HepG2 (cell line): ENCODE data around the gene TAS1R3.

Experiments
- CHD4 ChIP-seq: fragments of 200-600 bp; sonication (generic); IDR thresholded peaks from 2 replicates; pipeline ENCODE4 v1.7.0; 2017; ENCODE audit warnings: mild to moderate bottlenecking, low read length, borderline replicate concordance
- POLR2A ChIP-seq, 2 experiments: IDR thresholded peaks; 2 replicates each; pipeline ENCODE4 v1.6.1; 2011; ENCODE audit warnings: low read depth in 2 of 2, low read length in 2 of 2, mild to moderate bottlenecking in 1 of 2, moderate library complexity in 1 of 2; ENCODE audit not compliant: insufficient read depth in 1 of 2
- POLR2AphosphoS2 ChIP-seq: IDR thresholded peaks from 2 replicates; pipeline ENCODE4 v1.6.1; 2011; ENCODE audit warnings: low read depth, low read length, improper control_type of control experiment
- RARA ChIP-seq: IDR thresholded peaks from 2 replicates; pipeline ENCODE4 v1.6.1; 2016; ENCODE audit warnings: missing genetic modification reagents, missing compliant biosample characterization
- STAG1 ChIP-seq: sonication (generic); formaldehyde crosslinking; IDR thresholded peaks from 2 replicates; pipeline ENCODE4 v1.4.0; 2020; ENCODE audit warnings: missing genetic modification reagents
- ZNF138 ChIP-seq: sonication (generic); formaldehyde crosslinking; IDR thresholded peaks from 2 replicates; pipeline ENCODE4 v1.5.0; 2020; ENCODE audit warnings: mild to moderate bottlenecking, low read depth, missing genetic modification reagents
- TF ChIP-seq, protein P1 (sequence below), 2 experiments: IDR thresholded peaks; 2 replicates each; pipeline ENCODE4 v1.6.1; 2011 to 2012; ENCODE audit warnings: low read length in 2 of 2, borderline replicate concordance in 1 of 2, low read depth in 1 of 2, mild to moderate bottlenecking in 1 of 2, moderate library complexity in 1 of 2

DNA sequence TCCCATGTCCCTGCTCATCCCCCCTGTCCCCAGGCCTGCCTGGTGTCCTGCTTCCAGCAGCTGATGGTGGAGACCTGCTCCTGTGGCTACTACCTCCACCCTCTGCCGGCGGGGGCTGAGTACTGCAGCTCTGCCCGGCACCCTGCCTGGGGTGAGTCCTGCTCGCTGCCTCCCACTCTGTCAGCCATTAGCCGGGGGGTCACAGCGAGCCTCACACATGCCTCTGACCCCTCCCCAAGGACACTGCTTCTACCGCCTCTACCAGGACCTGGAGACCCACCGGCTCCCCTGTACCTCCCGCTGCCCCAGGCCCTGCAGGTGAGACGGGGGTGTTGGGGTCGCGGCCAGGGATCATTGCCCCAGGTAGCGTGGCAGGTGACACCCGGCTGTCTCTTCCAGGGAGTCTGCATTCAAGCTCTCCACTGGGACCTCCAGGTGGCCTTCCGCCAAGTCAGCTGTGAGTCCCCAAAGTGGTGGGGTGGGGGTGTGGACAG, 40.8 kb upstream of the TAS1R3 start:
- TF ChIP-seq STAG1 (CRISPR knock-in tag) (peak; percentile 75), POLR2AphosphoS2 (no peak), POLR2A (IDR thresholded peaks at IDR 0.05; ENCODE audit: insufficient read depth in 1 of 2, low read depth in 2 of 2, low read length in 2 of 2) (no peak), CHD4 (no peak), RARA (no peak), ZNF138 (CRISPR knock-in tag) (no peak)
- TF ChIP-seq, protein P1, sequence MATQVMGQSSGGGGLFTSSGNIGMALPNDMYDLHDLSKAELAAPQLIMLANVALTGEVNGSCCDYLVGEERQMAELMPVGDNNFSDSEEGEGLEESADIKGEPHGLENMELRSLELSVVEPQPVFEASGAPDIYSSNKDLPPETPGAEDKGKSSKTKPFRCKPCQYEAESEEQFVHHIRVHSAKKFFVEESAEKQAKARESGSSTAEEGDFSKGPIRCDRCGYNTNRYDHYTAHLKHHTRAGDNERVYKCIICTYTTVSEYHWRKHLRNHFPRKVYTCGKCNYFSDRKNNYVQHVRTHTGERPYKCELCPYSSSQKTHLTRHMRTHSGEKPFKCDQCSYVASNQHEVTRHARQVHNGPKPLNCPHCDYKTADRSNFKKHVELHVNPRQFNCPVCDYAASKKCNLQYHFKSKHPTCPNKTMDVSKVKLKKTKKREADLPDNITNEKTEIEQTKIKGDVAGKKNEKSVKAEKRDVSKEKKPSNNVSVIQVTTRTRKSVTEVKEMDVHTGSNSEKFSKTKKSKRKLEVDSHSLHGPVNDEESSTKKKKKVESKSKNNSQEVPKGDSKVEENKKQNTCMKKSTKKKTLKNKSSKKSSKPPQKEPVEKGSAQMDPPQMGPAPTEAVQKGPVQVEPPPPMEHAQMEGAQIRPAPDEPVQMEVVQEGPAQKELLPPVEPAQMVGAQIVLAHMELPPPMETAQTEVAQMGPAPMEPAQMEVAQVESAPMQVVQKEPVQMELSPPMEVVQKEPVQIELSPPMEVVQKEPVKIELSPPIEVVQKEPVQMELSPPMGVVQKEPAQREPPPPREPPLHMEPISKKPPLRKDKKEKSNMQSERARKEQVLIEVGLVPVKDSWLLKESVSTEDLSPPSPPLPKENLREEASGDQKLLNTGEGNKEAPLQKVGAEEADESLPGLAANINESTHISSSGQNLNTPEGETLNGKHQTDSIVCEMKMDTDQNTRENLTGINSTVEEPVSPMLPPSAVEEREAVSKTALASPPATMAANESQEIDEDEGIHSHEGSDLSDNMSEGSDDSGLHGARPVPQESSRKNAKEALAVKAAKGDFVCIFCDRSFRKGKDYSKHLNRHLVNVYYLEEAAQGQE (IDR thresholded peaks at IDR 0.05; ENCODE audit: borderline replicate concordance in 1 of 2, low read depth in 1 of 2, low read length in 2 of 2), result no peak
